UCSD-AML1 (cell line): ENCODE results near the gene LY6G6F.

Source experiments
- DNase-seq: peaks from one replicate; lab custom pipeline; 2025; ENCODE audit not compliant: unreplicated experiment; lab: John Stamatoyannopoulos, UW

The LY6G6F gene

GRCh38 chr6:31676322-31676903, 30.3 kb upstream of the LY6G6F start:
- no peak for DNase-seq

- no peak for DNase-seq
Measured at GRCh38 chr6:31676904-31677303, 29.8 kb upstream of the LY6G6F start.

GRCh38 chr6:31677955-31678354, 28.7 kb upstream of the LY6G6F start:
- no peak for DNase-seq

GRCh38 chr6:31680226-31681134, 26.2 kb upstream of the LY6G6F start, which contains the start of gene LY6G5C:
TSS of gene LY6G5C (minus strand) at chr6:31681067. CDS start at chr6:31680373, 694 bp downstream.
- DNase-seq = peak; percentile 65

- DNase-seq = peak; percentile 67
Measured at GRCh38 chr6:31681135-31681671, 25.5 kb upstream of the LY6G6F start.

- no peak for DNase-seq
Measured at GRCh38 chr6:31683591-31683990, 23.1 kb upstream of the LY6G6F start.

- DNase-seq = no peak
Measured at GRCh38 chr6:31686483-31686882, 20.2 kb upstream of the LY6G6F start.

GRCh38 chr6:31687321-31687720, 19.3 kb upstream of the LY6G6F start:
- DNase-seq = no peak

- DNase-seq = no peak
Measured at GRCh38 chr6:31687860-31688693, 18.6 kb upstream of the LY6G6F start.

- no peak for DNase-seq
Measured at GRCh38 chr6:31689249-31690110, 17.2 kb upstream of the LY6G6F start.

- DNase-seq = no peak
Measured at GRCh38 chr6:31690231-31691077, 16.2 kb upstream of the LY6G6F start.

GRCh38 chr6:31691078-31691463, 15.6 kb upstream of the LY6G6F start:
- no peak for DNase-seq

- DNase-seq = no peak
Measured at GRCh38 chr6:31691564-31692108, 15.0 kb upstream of the LY6G6F start.

GRCh38 chr6:31692353-31692752, 14.3 kb upstream of the LY6G6F start:
- DNase-seq = no peak

GRCh38 chr6:31692886-31693285, 13.8 kb upstream of the LY6G6F start:
- no peak for DNase-seq

GRCh38 chr6:31693535-31693934, 13.1 kb upstream of the LY6G6F start:
- no peak for DNase-seq

- no peak for DNase-seq
Measured at GRCh38 chr6:31697555-31697954, 9.1 kb upstream of the LY6G6F start.

- DNase-seq = no peak
Measured at GRCh38 chr6:31700740-31701401, 5.8 kb upstream of the LY6G6F start.
